Activated CD8-positive, alpha-beta memory T cell treated with anti-CD3 and anti-CD28 coated beads for 48 hours (primary cell): Measurements from ENCODE around the gene KCNE1.
"Not testable (repeated sequence)": the region's sequence is repeated elsewhere in the genome, so short reads cannot be mapped to it uniquely, and the experiment has no call there.

Experiments used
- DNase-seq, 3 experiments: peaks; one replicate each; pipeline ENCODE4 v3.0.0-alpha.2; 2020; ENCODE audit warnings: low read depth in 2 of 3, low spot score in 2 of 3

KCNE1 gene

DNA sequence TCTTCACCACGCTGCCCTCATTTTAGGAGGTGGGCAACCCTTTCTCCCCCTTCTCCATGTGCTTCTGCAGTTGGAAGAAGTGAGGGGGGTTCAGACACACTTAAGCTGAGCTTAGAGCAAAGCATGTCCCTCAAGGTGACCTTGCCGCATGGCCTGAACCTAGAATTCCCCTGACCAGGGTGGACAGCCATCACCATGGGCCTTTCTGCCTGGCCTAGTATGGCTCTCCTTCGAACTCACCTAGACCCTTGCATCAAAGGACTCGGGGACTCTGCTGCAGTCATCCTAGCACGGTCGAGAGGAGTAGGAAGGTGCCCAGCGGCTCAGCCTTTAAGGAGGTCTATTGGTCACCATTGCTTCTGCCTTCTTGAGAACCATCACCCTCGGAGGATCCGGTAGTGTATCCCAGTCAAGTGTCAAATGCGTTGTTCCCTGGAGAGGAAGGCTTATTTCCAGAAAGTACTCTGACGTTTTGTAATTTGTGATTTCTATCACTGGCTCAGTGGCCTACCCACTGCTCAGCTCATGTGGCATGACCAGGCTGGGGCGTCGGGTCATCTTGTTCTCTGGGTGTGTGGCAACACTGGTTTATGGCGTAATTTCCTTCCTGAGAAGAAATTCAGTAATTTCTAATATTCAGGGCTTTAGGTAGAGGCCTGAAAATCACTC lies at the start of gene KCNE1:
KCNE1 (minus strand) TSS at position 424 of the 669 bp plus-strand sequence. CDS start 62,576 bp downstream, outside the sequence.
- DNase-seq, result no peak

- DNase-seq, result no peak
Observed at GRCh38 chr21:34561806-34562205, 49.8 kb upstream of the KCNE1 start.

DNA sequence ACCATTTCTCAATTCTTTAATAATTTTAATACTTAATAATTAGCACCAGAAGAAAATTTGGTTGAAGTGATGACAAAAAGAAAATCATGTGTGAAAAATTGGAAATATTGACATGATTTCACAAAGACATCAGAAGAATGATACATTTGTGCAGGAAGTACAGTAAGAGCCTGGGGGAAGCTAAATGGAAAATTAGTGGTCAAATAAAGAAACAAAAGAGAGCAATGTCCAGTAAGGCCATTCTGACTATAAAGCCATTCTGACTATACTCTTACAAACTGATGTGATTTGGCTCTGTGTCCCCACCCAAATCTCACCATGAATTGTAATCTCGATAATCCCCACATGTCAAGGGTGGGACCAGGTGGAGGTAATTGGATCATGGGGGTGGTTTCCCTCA lies 48.6 kb upstream of the KCNE1 start:
- no peak for DNase-seq

DNA sequence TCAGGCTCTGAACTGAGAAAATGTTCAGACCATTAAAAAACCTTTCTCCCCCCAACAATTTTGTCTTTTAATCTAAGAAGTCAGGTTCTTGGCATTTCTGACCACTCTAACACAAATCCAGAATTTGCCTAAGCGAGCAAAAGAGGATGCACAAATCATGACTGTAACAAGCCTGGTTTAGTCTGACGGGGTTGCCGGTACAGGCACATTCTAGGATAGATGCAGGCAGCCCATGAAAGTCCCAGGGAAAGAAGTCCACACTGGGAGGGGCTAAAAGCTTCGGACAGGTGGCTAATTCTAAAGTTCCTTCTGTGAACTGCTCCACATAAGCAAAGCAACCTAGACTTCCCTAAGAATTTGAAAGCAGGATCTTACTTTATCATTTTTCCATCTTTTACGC lies 48.0 kb upstream of the KCNE1 start:
- no peak for DNase-seq

- no peak for DNase-seq
Observed at GRCh38 chr21:34559089-34559631, 47.1 kb upstream of the KCNE1 start.

DNA sequence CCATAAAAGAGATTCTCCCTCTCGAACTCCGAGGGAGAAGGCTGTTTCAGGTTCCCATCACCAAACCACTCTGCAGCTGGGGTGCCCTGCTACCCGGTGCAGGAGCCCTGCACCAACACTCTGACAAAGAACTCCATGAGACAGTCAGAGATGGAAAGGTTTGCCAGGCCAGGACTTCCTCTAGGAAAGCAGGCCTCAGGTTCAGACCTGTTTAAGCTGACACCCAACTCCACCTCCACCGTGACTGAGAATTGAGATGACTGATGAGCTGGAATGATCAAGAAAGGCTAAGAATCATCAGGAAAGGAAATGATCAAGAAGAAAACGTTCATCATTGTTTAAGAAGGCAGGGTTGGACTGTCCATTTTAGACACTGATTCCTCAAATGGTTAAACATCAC lies 46.2 kb upstream of the KCNE1 start:
- no peak for DNase-seq

GRCh38 chr21:34557261-34557660 lies 45.3 kb upstream of the KCNE1 start:
- DNase-seq, result no peak

- DNase-seq, result not testable (repeated sequence)
Observed at GRCh38 chr21:34554670-34555069, 42.7 kb upstream of the KCNE1 start.

GRCh38 chr21:34554227-34554626 lies 42.2 kb upstream of the KCNE1 start:
- DNase-seq, result no peak

- DNase-seq, result no peak
Observed at GRCh38 chr21:34553151-34553952, 41.3 kb upstream of the KCNE1 start.

GRCh38 chr21:34552360-34553098 lies 40.5 kb upstream of the KCNE1 start:
- no peak for DNase-seq

DNA sequence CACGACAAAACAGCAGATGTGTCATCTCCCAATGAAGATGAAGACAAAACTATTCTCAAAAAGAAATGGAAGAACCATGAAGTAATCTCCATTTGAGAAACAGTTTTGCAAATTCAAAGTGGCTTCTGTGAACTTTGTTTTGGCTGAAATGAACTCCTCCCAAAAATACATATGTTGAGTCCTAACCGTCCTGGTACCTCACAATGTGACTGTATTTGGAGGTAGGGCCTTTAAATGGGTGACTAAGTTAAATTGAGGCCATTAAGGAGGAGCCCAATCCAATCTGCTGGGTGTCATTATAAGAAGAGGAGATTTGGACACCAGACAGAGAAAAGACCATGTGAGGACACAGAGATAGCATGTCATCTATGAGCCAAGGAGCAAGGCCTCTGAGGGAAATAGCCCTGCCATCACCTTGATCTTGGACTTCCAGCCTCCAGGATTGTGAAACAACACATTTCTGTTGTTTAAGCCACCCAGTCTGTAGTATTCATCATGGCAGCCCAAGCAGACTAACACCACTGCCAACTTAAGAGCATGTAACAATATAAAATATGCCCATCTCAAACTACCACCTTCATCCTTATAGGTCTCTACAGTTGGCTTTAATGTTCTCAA lies 38.3 kb upstream of the KCNE1 start:
- no peak for DNase-seq

- DNase-seq, result no peak
Observed at GRCh38 chr21:34548781-34549376, 36.9 kb upstream of the KCNE1 start.

GRCh38 chr21:34546542-34546941 lies 34.5 kb upstream of the KCNE1 start:
- DNase-seq, result no peak

- no peak for DNase-seq
Observed at GRCh38 chr21:34545079-34545884, 33.3 kb upstream of the KCNE1 start.

GRCh38 chr21:34544032-34544496 lies 32.1 kb upstream of the KCNE1 start:
- DNase-seq, result peak in 1 of 3 experiments; percentile 27

GRCh38 chr21:34543017-34543416 lies 31.0 kb upstream of the KCNE1 start:
- no peak for DNase-seq

DNA sequence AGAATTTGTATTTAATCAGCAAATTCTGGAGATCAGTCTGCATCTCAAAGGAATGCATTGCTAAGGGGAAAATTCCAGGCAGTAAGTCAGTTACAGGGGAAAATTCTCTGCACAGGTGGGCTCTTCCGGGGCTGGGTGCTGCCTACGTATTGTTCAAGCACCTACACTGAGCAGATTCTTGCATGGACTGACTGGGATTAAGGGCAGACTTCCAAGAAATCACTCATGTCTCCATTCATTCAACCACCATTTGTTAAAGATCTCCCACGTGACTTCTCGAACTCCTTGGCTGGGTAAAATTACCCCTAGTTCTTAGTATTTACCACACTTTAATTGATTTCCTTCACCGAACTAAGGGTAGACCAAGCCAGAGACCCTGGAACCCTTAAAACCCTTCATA lies 28.2 kb upstream of the KCNE1 start:
- no peak for DNase-seq

DNA sequence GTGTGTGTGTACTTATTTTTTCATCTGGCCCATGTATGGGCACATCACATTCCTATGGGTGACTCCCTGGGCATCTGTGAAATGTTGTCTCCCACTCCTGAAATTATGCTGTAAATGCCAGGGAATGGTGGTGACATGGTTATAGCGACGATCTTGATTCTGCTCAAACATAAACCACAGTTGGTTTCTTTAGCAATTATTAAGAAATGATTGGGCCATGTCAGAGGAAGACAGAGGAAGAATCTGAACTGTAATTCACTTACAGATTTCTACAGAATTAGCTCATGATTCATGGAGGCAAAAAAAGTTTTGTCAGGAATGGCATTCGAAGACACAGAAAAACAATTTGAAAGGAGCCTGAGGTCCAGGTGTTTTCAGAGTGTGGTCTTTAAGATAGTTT lies 25.8 kb upstream of the KCNE1 start:
- DNase-seq, result no peak

DNA sequence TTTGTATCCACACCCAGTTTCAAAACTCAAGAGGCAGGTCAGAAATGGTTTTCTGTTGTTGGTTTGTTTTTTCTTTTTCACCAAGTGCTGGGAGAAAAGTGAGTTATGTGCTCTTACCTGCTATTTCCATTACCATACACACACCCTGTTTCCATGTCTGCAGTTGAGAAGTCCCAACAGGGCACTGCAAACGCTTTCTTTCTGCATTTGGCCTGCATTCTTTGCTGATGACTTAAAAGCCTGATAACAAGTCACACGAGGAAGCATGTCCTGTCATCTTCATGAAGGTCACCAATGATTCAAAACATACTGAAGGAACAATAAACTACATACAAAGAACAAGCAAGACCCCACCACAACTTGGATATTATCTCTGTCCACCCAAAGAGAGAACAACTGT lies 24.8 kb upstream of the KCNE1 start:
- DNase-seq, result no peak
